ENCODE measurements around the gene SLC28A2.
"Not testable (repeated sequence)": the region's sequence is repeated elsewhere in the genome, so short reads cannot be mapped to it uniquely, and the experiment has no call there.

Gene SLC28A2

GRCh38 chr15:45262906-45263461, 10.9 kb downstream of the SLC28A2 start:
- DNase-seq = no peak

GRCh38 chr15:45263854-45264253, 11.8 kb downstream of the SLC28A2 start:
- DNase-seq = no peak

GRCh38 chr15:45265506-45265905, 13.5 kb downstream of the SLC28A2 start:
- DNase-seq = no peak

- DNase-seq = no peak
These were observed 16.1 kb downstream of the SLC28A2 start for GRCh38 chr15:45268135-45268534.

GRCh38 chr15:45274636-45275380, 22.8 kb downstream of the SLC28A2 start:
- no peak for DNase-seq

GRCh38 chr15:45276831-45277230, 24.8 kb downstream of the SLC28A2 start:
- peak; percentile 35 for DNase-seq

- DNase-seq = peak; percentile 99
These were observed 27.1 kb downstream of the SLC28A2 start for GRCh38 chr15:45279024-45279698.

GRCh38 chr15:45285413-45285812, 33.4 kb downstream of the SLC28A2 start:
- DNase-seq = no peak

- DNase-seq = no peak
These were observed 35.4 kb downstream of the SLC28A2 start for GRCh38 chr15:45287390-45287956.

GRCh38 chr15:45288947-45289346, 36.9 kb downstream of the SLC28A2 start:
- no peak for DNase-seq

- DNase-seq = no peak
These were observed 40.0 kb downstream of the SLC28A2 start for GRCh38 chr15:45291822-45292582.

- not testable (repeated sequence) for DNase-seq
These were observed 41.3 kb downstream of the SLC28A2 start for GRCh38 chr15:45293326-45293725.

- DNase-seq = not testable (repeated sequence)
These were observed 46.9 kb downstream of the SLC28A2 start for GRCh38 chr15:45298964-45299378.

- no peak for DNase-seq
These were observed 52.7 kb downstream of the SLC28A2 start for GRCh38 chr15:45304711-45305110.

GRCh38 chr15:45306105-45306504, 54.1 kb downstream of the SLC28A2 start:
- no peak for DNase-seq

- peak; percentile 62 for DNase-seq
These were observed 55.3 kb downstream of the SLC28A2 start for GRCh38 chr15:45307230-45307924.

- not testable (repeated sequence) for DNase-seq
These were observed 62.1 kb downstream of the SLC28A2 start for GRCh38 chr15:45314117-45314516.

GRCh38 chr15:45314960-45315359, 62.9 kb downstream of the SLC28A2 start:
- peak; percentile 11 for DNase-seq

- no peak for DNase-seq
These were observed 67.6 kb downstream of the SLC28A2 start for GRCh38 chr15:45319472-45320214.

GRCh38 chr15:45320581-45321205, 68.7 kb downstream of the SLC28A2 start:
- no peak for DNase-seq

GRCh38 chr15:45326280-45326679, 74.2 kb downstream of the SLC28A2 start:
- no peak for DNase-seq
